NCI-H69 (cell line): ENCODE measurements around the gene MPPED2.

Experiments
- DNase-seq: peaks from one replicate; lab custom pipeline; 2025; lab: John Stamatoyannopoulos, UW

MPPED2 gene

DNA sequence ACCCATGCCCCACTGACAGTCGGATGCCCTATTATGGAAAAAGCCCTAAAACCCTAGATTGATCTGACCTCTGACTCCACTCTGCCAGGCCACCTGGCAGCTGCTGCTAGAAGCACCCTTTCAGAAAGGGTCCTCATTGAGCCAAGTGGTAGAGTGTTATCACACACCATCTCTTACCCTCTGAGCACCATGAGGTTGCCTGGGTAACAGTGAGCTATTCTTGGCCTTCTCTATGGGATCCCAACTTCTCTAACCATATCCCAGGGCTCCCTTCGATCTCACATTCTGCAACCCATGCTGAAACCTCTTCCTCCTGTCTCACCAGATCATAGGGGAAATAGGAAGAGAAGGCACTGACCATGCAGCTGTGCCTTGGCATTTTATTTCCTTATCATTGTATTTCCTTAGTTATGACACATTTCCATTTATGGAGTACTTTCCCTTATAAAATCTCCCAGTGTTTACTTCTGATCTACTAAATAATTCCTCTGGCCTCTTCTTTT is 52.7 kb downstream of the MPPED2 start:
- peak; percentile 22 for DNase-seq

DNA sequence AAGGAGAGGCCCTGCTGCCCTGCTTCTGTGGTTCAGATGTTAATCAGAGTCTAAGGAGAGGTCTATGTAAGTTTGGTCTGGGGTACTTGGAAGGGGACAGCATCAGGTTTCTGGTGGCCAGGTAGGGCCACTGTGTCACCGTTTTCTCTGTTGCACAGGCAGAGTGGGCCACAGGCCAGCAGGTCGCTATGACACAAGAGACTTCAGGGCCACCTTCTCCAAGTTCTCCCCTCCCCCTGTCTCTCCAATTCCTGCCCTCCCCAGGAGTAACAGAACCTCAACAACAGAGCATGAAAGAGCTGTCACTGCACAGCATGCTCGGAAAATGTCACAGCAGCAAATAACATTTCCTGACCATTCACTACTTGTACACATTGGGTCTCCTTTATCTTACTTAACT is 58.6 kb downstream of the MPPED2 start:
- DNase-seq, result no peak

DNA sequence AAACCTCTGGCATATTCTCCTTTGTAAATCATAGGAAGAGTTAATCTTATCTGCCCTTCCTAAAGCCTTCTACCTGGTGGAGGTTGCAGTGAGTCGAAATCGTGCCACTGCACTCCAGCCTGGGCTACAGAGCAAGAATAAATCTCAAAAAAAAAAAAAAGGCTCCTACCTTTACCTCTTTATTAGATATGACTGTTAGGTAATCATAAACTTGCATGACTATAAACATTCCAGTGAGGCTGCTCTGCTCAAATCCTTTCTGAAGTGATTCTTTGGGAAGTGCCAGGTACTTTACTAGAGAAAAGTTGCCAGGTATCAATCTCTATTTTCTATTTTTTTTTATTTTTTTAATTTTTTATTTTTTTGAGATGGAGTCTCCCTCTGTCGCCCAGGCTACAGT is 59.6 kb downstream of the MPPED2 start:
- DNase-seq, result no peak

DNA sequence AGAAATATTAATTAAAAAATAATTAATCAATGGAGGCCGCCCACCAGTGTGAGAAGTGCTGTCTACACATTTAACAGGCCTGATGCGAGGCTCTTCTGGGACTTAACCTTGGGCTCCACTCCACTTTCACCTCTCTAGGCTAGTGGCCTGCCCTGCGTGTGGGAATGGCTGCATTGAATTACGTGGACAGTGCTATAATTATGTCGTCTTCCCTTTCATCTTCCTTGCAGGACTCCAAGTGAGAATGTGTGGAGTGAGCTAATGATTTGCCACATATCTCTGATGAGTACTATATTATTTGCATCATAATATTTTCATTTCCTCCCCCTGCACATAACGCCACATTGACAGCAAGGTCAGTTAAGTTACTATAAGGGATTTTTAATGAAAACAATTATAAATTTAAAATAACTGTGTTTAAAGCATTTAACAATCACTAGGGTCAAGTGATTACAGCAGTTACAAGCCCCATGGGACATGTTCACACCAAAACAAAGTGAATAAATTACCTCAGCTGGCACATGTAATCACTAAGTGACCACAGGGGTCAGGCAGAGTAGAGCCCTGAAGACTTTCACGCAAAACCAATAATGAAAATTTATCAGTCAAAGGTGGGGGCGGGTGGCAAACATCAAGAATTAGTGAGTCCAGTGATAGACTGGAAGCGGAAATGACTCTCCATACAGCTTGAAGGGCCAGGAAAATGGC is 63.5 kb downstream of the MPPED2 start:
- peak; percentile 91 for DNase-seq

DNA sequence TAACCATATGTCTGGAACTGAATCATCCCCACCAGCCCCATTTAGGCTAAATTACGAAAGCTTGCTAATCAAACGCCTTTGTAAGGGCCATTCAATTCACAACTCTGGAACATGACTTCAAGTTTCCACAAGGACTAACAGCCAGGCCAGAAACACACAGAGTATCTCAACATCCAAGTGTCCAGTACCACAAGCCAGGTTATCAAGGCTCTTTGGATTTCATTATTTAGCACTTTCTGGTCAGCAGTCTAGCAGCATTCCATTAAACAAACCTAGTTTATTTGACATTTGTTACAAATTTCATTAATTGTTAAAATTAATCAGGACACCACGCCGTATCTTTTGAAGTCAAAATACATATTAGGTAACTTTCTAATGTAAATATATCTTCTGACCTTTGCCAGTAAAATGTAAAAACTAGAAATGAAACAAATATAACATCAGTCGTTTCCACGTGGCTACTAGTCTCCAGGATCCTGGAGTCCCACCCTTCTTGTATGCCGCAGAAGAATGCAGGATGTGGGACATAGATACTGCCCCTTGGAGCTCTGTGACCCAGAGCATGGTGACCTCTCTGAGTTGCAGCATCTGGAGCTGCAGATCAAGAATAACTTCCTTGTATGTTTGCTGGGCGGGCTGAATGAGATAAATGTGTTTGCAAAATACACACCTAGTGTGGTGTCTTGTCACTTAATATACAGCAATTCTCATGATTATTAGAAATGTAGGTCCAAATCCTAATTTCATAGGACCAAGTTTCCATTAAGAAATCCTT is 64.7 kb downstream of the MPPED2 start:
- DNase-seq, result peak; percentile 19

DNA sequence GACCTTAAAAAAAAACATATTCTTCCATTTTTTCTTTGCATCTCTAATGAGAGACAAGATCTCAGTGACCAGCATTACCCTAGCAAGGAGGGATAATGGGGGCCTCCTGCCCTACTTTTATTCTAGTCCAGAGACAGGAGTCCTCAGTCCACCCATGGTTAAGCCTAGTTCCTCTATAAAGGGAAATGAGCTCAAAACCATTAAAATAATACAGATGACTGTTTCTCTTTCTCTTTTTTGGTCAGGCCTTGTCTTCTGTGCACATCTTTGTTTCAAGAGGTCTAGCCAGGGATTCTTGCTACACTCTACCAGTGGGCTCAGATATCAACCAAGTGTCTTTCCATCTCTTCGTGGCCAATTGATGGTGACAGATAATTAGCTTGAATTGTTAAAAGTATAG is 73.1 kb downstream of the MPPED2 start:
- no peak for DNase-seq

DNA sequence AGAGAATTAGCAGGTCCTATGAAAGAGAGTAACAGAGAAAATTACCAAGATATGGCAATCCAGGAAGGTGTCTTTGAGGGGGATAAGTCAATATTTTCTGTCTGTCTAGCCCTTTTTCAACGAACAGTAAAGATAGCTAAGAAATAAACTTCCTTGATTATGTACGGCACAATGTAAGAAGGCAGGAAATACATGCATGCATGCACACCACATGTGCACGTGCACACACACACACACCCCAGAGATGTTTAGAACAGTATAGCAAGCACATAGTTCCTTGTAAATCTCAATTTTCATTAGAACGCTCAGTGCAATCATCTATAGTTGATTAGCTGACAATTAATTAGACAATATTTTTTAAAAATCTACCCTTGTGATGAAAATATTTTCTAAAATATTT is 74.7 kb downstream of the MPPED2 start:
- no peak for DNase-seq

DNA sequence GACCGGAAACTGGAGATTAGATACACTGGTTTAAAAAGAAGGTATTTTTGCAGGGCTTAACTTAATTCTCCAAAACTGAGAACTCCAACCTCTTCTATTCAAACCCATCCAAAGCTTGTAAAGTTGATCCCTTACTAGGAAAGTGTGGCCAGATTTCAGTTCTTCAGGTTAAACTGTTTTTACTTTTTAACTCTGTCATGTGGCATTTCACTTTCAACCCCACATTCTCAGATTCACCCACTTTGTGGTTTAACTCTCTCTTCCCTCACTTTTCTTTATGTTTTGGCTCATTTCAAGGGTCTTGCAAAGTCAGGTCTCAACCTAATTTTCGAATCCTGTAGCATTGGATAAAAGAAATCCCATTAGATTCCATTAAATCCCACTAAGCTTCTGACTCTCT is 75.4 kb downstream of the MPPED2 start:
- DNase-seq, result no peak

DNA sequence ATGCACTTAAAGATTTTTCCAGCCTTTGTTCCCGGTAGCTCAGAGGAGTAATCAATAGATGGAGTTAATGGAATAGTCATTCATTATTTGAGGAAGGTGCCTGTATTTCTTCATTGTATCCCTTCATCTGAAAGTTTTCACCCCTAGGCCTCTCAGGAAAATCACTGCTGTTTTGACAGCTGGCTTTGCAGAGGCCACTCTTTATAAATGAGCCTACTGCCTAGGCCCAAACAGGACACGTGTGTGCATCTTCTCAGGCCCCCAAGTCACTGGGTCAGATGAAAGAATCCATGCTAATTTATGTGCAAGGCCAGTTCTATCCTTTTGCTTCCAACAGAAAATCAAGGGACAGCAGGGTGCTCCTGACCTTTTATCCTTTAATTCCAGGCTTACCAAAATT is 76.8 kb downstream of the MPPED2 start:
- no peak for DNase-seq

DNA sequence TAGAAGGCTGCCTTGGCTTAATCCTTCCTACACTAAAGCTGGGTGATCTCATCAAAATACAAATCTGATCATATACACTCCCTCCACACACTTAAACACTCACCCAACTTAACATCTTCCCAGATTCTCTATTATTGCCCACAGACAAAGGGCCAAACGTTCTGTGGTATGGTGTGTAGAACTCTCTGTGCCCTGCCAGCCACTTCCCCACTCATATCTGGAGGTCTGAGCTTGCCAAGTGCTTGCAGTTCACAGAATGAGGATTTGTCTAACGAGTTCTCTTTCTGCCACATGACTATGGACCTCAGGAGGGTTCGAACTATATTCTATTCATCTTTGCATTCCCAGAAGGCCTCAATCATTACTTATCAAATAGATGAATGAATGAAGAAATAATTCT is 77.6 kb downstream of the MPPED2 start:
- DNase-seq, result no peak

DNA sequence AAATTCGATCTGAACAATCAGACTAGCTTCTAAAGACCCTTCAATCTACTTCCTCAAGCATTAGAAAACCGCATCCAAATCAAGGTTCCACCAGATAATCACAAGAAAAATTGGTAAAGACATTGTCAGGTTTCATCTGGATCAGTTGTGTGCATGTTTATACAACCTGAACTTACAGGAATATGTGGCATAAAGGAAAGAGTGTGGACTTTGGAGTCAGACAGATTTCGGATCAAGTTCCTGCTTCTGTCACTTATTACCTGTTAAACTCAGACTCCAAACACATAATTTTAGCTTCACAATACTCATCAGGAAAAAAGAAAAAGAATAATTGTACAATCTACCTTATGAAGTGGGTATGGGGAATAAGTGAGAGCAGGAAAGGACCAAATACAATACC is 80.5 kb downstream of the MPPED2 start:
- DNase-seq, result no peak

DNA sequence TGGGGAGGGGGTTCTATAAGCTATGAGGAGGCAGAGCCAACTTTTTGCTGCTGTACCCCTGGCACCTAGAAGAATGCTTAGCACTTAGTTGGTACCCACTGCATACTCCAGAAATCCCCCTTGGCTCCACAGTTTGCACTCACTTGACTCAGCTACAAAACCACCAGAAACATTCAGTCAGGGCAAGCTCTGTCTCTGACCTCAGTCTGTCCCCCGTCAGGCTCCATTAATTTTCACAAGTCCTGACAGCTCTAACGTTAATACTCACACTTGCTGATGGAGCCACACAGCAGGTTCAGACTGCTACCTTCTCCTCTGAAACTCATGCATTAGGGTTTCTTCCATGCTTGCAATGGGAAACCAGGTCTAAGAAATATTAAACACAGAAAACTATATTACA is 81.7 kb downstream of the MPPED2 start:
- peak; percentile 37 for DNase-seq

DNA sequence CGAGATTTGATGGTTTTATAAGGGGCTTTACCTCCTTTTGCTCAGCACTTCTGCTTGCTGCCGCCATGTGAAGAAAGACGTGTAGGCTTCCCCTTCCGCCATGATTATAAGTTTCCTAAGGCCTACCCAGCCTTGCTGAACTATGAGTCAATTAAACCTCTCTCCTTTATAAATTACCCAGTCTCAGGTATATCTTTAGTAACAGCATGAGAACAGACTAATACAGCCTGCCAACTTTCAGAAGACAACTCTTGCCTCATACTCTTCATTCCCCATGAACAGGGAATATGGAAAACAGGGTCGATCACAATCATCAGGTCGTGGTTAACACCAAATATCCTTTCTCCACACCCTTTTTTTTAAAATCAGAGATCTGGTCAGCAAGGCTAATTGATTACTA is 83.0 kb downstream of the MPPED2 start:
- no peak for DNase-seq

DNA sequence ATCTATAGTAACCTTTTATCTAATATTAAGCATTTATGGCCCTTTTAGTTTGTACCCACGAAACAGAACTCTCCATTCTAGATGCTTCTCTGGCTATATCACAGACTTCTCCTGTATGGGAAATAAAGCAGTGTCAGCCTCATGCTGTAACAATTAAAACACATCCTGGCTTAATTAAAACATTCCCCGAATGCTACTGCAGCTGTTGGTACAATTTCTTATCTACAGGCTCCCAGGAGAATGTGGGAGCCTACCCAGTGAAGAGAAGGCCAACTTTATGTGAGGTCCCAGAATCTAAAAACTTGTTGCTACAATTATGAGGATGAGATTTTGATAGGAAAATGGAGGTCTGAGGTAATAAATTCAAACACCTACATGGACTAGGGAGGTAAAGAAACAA is 83.8 kb downstream of the MPPED2 start:
- no peak for DNase-seq

DNA sequence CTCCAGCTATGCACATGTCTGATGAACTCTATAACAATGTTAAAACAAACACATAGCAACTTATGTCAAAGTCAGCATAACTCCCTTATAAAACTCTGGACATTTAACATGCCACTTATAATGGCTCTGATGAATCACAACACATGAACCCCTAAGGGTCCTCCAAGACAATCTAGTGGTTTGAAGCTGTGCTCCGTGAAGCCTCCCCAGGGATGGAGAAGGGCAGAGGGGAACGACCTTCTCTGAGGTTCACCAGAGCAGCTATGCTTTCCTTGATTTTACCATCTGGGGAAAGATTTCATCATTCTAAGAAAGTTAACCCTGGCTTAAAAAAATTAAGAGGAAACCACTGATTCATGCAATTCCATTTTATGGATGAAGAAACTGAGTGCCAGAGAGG is 84.4 kb downstream of the MPPED2 start:
- no peak for DNase-seq

DNA sequence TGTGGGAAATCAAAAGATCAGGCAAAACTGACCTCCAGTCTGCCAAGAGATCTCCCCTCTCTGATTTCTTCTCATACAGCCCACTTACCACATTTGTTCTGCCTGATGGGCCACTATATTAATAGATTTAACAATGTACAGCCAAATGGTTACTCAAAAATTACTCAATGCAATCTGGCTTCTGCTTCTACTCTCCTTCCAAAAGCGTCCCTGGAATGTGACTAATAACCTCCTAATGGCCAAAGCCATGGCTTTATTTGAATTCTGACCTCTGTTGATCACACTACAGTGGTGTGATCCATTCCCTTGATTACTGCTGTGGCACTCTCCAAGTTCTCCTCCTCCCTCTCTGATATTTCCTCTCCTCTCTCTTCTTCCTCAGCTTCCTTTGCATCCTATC is 86.2 kb downstream of the MPPED2 start:
- no peak for DNase-seq

DNA sequence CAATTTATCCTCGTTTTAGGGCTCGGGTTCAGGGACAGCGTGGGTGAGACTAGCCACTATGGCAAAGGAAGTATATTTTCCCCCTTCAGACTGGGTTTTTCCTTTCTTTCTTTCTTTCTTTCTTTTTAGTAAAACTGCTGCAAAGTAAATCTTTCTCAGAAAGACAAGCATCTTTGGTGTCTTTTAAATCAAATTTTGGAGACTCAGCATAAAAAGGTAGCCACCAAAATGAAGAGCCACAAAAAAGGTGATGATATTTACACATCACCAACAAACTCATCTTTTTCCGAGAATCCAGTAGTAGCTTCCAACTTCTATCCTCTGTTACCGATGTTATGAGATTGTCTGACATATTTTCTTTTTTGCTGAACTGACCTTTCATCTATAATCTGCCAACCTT is 88.6 kb downstream of the MPPED2 start:
- DNase-seq, result no peak

DNA sequence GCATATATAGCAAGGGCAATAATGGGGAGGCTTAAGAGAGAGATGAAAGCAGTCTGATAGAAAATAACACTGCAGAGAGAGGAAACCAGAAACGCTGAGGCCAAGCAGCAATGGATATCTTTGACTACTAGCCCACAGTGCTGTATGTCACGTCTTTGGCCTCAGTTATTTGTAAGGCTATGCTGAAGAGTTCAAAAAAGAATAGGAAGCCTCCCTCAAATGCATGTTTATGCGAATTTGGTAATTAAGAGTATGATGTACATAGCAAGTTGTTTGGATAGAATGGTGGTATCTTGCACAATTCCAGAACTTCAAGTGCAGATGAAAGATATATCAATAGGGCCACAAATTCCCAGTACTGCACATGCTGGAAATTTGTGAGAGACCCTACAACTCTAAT is 89.2 kb downstream of the MPPED2 start:
- no peak for DNase-seq

DNA sequence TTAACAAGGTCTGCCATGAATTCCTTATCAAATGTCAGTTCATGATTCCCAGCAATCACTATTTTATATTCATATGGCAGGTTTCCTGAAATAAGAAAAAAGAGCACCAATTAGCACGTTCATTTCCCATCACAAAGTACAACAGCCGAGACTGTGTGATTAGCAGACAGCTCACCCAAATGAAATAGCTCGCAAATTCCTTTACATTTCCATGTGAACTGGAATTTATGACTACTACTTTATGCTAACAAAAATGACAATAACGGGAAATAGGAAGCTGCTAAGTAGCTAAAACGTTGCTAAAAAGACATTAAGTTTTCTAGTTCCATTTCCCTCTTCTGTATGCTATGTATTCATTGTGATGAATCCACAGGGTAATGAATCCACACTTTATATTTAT is 90.7 kb downstream of the MPPED2 start:
- DNase-seq, result no peak

DNA sequence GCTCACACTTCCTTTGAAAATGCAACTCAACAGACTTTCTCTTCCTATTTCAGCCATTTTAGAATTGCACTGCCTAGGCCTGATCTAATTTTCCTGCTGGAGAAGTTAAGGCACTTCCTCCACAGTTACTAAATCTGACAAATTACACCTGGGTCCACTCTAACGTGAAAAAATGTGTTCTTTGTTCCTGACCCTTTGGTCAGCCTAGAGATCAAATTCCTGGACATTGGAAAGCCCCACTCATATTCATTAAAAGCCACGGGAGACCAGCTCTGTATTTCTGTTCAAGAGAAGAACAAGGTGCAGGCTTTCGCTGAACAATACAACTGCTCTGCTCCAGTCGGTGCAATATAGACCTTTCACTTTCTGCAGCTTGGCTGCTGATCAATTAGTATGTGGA is 96.6 kb downstream of the MPPED2 start:
- DNase-seq, result peak; percentile 44

DNA sequence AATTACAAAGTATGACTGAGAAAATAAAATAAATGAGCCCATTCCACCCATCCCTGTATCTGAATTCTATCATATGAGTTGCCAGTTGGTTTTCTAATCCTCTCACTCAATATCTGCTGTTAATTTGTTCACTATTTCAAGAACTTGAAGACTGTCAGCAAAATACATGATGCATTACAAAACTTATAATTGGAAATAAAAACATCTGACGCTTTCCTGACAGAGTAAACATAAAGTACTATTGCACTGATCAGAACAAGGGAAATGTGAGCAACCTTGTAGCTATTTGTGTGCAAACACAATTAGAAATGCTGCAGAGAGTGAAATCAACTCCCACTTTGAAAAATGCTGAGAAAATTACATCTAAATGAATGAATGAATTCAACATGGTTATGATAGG is 97.1 kb downstream of the MPPED2 start:
- DNase-seq, result peak; percentile 44

DNA sequence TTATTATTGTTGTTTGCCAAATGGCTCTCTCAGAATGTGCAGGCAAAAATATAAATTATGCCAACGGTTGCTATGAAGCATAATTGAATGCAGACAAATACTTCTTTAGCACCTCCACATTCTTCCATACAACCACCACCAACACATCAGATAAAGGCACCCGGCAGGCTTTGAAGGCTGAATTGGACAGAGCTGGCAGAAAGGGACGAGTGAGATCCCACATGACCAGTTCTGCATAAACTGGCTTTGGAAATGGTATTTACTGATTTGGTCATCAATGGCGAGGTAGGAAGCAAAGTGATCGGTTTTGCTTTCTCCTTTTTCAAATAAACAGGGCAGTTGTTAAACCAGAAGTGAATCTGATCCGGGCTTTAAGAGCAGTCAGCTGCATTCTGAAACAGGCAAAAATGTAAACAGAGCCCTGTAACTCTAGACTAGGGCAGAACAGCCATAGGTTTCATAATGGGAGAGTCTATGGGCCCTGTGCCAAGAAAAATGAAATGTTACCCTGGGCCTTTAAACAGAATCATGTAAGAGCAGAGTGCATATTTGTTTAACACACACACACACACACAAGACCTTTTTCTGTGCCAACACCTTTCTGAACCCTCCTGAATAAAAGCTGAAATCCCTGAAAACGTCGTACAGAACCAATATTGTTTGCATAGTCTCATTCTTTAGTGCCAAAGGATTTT is 97.7 kb downstream of the MPPED2 start:
- DNase-seq, result peak; percentile 98
